GM19238 (cell line): ENCODE measurements around the gene TMEM88.
A peak's percentile ranks its signal among the peaks of the same experiment; 100 is the strongest.
"Not testable (repeated sequence)": the region's sequence is repeated elsewhere in the genome, so short reads cannot be mapped to it uniquely, and the experiment has no call there.

Experiments
- DNase-seq: peaks from one replicate; pipeline ENCODE4 v3.0.0; 2011; ENCODE audit warnings: low spot score; ENCODE audit not compliant: insufficient read length

TMEM88 gene

DNA sequence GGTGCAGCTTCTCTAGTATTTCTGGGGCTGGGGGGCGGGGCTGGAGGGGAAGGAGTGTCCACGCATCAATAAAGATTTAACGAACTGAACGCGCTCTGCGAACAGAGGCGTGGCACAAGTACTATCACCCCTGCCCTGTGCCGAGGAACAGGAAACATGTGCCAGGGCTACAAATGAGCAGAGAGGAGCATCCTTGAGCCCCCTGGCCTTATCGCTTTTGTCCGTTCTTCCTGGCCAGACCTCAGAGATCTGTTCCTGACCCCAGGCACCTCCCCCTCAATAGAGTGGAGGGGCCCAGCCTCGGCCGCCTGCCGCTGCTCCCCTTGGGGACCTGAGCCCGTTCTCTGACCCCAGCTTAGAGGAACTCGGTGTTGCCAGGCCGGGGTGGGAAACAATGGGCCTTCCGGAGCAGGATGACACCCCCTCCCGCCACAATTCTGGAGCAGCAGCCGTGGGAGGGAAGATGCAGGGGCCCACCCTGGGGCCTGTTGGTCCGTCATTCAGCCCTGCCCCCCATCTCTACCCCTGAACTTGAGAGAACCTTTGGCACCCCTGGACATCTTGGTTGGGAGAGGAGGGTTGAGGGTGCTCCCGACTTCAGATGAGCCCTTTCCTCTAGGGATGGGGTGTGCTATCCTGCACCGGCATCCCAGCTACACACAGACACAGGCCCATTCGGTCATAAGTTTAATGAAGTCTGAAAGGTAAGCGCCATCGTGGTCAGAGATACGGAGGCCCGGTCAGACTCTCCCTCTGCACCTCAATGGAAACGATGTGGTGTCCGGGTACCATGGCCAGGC, 1.3 kb downstream of the TMEM88 start:
- DNase-seq = no peak

DNA sequence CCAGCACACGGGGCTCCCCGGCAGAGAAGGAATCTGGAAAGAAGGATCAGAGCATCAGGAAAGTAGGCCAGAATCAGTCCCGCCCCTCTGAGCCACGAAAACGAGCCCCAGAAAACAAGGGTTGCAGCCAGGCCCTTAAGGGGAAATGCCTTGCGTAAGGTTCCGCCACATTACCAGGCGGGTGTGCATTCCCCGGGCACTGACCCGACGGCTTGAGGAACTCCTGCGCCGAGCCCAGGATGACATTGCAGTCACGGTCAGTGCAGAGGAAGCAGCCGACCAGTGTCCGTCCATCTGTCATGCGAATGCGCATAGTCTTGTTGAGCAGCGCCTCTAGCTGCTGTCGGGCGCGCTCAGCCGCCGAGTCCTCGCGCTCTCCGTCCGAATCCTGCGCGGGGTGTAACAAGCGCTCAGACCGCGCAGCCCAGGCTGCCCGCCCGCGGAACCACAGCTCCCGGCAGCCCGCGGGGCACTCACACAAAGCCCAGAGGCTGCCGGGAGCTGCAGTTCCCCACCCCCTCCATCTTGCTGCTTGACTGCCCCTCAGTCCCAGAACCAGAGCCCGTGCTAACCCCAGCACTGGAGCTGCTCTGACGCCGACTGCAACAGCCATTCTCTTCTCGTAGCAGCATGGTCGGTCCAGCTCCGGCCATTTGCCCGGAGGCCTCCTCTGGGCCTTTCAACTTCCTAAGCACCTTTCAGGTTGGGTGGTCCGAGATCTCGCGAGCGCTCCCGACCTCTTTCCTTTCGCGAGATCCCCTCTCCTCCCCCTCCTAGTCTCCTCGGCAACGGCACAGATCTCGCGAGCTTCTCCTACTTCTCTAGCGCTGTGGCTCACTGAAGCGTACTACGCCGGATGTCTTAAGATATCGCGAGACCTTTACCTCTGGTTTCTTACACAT, 2.2 kb downstream of the TMEM88 start, which contains the start of gene NAA38:
NAA38 (minus strand) TSS at position 749 of the 902 bp plus-strand sequence; CDS start at position 653, 96 bp downstream.
- peak; percentile 94 for DNase-seq

DNA sequence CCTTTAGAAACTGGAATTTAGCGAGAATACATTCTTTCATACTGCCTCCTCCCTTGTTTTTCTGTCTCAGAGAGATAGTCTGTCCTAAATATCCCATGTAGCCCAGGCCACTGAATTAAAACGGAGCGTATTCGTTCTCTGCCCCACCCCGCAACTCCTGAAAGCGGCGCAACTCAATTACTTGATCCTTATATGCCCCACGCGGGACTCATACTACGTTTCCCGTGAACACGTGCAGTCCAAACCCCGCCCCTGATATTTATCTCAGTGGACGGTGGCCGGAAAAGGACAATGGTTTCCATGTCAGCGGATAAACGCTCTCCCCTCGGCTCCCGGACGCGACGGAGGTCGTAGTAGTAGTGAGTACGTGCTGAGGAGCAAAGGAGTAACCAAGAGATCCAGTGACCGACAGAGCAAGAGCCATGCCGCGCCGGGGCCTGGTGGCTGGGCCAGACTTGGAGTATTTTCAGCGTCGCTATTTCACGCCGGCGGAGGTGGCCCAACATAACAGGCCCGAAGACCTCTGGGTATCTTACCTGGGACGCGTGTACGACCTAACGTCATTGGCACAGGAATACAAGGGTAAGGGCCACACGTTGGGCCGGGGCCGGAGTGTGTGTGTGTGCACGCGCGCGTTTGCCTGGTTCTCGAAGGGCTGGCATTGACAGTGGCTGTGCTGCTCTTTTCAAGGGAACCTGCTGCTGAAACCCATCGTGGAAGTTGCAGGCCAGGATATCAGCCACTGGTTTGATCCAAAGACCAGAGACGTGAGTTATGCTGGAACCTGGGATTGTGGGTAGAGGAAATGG, 3.1 kb downstream of the TMEM88 start, which contains the start of gene CYB5D1:
CYB5D1 (plus strand) TSS at position 291 of the 809 bp plus-strand sequence; CDS start at position 423, 132 bp downstream.
- peak; percentile 60 for DNase-seq

DNA sequence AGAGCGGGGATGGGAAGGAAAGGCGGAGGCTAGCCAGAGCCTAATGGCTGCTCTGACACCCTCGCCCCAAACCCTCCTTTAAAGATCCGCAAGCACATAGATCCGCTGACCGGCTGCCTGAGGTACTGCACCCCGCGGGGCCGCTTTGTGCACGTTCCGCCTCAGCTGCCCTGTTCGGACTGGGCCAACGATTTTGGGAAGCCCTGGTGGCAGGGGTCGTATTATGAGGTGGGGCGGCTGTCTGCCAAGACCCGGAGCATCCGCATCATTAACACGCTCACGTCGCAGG, 3.6 kb downstream of the TMEM88 start:
- no peak for DNase-seq

DNA sequence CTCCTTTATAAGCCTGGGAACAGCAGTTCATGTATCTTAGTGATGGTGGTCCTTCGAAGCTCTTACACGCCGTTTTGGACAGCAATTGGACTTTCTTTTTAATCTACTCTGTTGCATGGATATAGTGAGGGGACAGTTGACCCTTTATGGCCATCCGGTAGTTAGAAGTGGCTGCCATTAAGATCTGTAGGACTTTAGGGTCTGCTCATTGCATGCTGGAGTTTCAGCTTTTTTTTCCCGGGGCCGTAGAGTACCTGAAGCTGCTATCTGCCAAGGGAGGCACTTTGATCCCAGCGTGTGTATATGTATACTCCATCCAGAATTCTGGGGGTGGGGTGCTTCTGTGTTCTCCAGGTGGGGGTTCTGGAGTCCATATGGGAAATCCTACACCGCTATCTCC, 4.2 kb downstream of the TMEM88 start:
- no peak for DNase-seq

DNA sequence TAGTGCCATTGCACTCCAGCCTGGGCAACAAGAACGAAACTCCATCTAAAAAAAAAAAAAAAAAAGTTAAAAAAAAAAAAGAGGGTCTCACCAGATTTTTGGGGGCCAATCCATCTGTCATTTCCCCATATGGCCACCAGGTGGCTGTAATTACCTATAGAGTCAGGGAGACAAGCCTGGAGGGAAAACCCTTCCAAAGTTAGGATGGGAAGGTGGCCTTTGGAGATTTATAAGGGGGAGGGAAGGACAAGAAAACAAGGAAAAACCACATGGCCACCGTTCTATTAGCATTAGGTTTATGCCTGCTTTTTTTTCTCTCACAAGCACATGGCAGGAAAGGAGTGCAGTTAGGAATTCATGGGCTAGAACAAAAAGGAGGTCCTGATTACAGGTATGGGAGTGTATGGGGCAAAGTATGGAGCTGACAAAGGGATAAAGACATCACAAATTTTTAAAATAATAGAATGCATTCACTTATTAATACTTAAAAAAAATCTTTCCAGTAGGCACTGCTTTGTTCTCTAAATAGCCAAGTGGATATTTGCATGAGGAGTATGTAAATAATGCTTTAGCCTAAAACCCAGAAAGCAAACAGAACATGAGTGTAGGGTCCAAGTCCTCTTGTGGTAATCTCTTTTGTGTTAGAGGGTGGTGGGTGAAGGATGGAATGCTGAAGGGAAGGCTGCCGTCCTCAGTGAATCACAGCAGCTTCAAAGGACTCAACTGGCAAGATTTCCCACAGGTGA, 8.0 kb downstream of the TMEM88 start:
- no peak for DNase-seq

DNA sequence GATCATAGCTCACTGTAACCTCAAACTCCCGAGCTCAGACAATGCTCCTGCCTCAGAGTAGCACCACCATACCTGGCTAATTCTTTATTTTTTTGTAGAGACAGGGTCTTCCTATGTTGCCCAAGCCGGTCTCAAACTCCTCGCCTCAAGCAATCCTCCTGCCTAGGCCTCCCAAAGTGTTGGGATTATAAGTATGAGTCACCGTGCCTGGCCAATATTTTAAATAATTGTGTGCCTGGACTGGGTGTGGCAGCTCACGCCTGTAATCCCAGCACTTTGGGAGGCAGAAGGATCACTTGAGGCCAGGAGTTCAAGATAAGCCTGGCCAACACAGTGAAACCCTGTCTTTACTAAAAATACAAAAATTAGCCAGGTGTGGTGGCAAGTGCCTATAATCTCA, 9.5 kb downstream of the TMEM88 start:
- DNase-seq = not testable (repeated sequence)

DNA sequence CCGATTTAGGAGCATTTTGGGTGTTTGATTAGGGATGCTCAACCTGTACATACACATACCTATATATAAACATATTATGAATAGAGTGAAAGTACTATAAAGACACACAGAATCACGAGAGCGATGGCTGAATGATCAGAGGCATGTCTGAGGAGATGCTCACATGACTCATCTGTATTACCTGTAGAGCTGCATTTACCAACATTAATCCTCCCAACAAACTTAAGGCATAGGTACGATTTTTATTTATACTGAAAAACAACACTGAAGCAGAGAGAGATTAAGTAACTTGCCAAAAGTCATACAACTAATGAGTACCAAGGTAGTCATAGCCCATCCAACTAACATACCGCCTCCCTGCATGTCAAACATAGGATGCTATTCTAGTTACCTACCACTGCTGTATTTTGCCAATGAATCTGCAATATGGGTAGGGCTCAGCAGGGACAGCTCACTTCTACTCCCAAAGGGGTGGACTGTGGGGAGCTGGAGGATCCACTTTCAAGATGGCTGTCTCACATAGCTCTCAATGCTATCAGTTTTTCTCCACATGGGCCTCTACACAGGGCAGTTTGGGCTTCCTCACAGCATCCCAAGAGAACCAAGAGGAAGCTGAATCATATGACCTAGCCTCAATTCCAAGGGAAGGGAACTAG, 10.3 kb downstream of the TMEM88 start:
- DNase-seq = no peak

DNA sequence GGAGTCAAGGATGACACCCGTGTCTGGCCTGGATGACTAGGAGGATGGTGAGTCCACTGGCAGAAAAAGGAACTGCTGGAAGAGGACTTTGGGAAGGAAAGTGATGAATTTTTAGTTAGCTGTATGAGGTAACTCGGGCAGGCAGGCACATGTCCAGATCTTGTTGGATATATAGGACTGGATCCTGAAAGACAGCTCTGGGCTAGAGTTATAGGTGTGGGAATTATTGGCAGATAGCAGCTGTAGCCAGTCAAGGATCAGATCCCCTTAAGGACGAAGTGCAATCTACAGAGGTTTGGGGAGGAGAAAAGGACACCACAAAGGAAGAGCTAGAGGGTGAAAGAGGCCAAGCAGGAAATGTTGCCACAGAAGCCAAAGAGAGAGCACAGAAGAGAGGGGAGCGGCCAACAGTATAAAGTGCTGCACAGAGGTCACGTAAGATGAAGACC, 13.0 kb downstream of the TMEM88 start:
- DNase-seq = no peak

DNA sequence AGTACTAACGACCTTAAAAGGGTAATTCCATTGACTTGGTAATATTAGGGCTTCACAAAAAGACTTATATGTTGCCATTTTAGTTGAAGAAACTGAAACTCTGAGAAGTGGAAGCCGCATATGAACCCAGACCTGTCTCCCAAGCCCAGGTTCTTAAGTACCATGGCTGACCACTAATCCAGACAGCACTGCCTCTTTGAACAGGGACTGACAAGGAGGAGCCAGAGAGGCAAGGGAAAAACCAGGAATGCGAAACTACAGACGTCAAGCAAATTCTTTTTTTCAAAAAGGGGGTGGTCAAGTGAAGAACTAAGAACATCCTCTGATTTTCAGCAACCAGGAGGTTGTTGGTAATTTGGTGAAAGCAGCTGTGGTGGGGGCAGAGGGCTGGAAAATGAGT, 18.2 kb downstream of the TMEM88 start:
- DNase-seq = no peak

DNA sequence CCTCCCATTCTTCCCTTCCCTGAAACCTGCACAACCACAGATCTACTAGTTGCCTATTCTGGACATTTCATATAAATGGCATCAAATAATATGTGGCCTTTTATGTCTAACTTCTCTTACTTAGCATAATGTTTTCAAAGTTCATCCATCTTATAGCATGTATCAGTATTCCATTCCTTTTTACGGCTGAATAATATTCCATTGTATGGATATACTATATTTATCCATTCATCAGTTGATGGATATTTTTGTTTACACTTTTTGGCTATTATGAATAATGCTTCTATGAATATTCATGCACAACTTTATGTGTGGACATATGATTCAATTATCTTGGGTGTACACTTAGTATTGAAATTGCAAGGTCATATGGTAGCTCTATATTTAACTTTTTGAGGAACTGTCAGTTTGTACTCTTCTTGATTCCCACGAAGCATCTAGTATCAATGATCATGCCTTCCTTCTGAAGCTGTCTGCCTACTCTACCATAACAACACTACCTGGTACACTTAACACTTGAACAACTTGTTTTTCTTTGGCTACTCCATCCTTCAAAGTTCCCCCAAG, 21.0 kb downstream of the TMEM88 start:
- no peak for DNase-seq

DNA sequence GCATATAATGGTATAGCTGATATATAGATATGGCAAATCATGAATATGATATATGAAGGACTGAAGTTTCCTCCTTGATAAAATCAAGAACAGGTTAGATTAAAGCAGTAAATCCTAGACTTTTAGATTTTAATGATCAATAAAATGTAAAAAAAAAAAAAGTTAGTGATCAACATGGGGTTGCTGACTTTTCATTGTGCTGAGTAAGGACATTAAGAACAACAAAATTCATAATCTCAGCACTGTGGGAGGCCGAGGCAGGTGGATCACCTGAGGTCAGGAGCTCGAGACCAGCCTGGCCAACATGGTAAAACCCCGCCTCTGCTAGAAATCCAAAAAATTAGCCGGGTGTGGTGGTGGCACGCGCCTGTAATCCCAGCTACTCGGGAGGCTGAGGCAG, 23.4 kb downstream of the TMEM88 start:
- DNase-seq = no peak

DNA sequence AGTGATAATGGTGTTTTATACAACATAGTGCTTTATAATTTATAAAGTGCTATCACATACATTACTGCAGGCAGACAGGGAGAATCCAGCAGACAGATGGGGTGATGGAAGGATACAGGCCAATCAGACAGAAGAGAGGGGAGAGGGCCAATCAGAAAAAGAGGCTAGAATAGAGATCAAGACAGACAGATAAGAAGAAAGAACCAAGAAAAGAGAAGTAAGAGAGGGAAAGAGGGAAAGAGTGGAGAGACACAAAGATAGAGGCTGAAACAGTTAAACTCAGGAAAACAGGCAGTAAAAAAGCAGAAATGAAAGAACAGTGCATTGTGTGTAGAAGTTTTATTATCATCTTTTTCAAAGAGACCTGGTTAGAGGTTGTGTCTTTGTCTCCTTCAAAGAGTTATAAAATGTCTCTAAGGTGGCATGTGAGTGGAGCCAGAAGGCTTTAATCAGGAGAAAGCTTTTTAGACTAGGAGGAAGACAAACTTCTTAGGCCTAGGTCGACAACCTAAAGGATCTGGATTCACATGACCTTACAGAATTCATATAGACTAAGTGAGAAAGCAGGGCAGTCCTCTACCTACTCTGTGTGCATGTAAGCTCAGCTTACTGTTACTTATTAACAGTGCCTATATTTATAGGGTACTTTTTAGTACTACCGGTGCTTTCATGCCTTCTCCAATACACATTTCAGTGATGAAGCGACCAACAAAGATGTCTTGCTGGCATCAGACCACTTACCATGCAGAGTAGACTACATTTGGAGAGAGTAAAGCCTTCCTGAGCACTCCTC, 25.4 kb downstream of the TMEM88 start:
- DNase-seq = no peak

DNA sequence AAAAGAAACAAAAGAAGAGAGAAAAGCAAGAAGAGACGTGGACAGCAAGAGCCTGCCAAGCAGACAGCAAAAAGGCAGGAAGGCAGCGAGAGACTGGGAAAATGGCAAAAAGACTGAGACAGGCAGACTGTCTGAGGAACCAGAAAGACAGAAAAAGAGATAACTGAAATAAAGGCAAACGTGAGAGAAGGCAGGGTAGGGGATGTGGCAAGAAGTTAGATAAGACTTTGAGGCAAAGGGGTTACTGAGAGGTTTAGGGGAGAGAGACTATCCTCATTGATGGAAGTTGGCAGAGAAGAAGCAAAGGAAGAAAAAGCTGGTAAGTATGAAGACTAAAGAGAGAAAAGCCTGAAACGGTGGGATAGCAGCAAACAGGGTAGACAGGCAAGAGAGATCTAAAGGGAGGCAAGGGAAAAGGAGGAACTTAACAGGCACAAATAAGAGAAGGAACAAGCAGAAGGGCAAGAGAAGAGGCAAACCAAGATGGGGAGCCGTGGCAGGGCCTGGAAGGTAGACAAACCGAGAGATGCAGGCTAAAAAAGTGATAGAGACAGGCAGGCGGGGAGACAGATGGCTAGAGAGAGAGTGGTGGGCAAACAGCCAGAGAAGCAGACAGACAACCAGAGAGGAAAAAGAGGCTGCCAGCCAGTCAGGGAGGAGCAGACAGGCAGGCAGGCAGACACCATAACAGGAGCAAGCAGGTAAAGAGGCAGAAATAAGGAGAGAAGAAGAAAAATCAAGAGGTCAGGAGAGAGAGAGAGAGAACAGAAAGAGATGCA, 26.6 kb downstream of the TMEM88 start:
- no peak for DNase-seq

DNA sequence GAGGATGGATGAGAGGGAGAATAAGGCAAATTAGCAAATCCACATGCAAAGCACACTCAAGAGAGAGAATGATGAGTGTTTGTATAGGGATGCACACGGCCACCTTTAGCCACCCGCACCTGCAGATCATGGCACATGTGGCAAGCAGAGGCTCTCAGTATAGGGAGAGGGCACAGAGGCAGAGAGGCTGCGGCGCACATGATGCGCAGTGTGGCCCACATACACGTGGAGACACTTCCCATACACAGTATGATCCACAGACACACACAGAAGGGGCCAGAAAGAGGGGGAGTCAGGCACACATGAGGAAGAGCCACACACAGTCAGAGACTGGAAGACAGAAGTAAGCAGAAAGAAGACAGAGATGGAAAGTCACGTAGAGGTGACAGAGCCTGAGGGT, 27.2 kb downstream of the TMEM88 start:
- no peak for DNase-seq

DNA sequence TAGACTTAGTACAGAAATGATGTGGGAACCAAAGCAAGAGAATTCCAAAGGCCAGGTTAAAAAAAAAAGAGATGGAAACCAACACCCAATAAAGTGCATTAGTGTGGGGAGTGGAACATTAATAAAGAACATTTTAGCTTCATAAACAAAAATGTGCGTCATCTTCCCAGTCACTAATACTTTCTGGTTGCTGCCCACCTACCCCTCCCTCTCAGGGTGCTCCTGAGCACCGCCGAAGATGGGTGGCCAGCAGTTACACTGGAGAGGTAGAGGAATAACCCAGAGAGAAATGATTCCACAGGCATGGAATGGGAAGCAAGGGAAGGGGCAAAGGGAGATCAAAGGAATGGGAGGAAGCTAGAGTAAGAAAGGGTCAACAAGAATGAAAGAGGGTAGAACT, 27.8 kb downstream of the TMEM88 start:
- no peak for DNase-seq

DNA sequence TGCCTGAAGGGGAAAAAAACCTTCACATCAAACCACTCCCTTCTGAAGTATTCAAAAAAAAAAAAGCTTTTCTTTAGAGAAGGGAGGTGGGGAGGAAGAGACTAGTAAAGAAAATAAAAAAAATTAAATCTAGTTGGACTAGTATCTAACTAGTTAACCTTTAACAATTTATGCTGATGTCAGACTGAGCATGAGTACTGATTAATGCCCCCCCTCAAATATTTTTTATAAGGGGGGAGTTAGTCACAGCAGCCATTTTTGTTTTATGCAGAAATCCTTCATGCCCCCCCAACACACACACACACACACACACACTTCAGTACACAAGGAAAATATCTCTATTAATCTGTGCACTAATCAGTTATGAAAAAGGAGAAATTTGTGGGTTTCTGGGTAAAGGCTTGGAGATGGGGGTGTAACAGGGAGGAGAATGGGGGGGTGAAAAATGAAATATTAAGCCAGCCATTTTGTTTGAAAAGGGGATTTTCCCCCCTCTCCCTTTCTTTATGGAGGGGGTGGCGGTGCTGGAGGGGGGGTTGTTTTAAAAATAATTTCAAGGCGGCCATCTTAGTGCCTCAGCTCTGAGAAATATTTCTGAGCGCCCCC, 29.0 kb downstream of the TMEM88 start:
- no peak for DNase-seq
